Femur (tissue), 1 donor: ENCODE measurements around the gene STN1.
A peak's percentile ranks its signal among the peaks of the same experiment; 100 is the strongest.

Source experiments
- DNase-seq: peaks from one replicate; pipeline ENCODE4 v3.0.0-alpha.2; 2017

The STN1 gene

DNA sequence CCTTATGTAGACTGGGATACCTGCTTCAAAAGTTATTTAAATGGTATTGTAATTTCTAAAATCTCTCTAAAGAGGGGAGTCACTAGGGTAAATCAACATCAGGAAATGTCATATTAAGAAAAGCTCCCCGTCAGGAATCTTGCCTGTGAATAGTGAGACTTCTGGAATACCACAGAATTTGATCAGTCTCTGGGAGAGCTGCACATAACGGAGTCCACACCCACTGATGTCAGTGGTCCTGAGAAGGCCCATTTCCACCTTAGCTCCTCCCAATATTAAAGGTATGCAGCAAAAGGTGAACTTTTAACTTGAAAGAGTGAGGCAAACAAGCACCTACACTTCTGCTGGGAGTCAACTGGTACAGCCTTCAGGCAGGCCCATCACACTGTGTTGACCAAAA, 27.3 kb downstream of the STN1 start:
- DNase-seq, result no peak

DNA sequence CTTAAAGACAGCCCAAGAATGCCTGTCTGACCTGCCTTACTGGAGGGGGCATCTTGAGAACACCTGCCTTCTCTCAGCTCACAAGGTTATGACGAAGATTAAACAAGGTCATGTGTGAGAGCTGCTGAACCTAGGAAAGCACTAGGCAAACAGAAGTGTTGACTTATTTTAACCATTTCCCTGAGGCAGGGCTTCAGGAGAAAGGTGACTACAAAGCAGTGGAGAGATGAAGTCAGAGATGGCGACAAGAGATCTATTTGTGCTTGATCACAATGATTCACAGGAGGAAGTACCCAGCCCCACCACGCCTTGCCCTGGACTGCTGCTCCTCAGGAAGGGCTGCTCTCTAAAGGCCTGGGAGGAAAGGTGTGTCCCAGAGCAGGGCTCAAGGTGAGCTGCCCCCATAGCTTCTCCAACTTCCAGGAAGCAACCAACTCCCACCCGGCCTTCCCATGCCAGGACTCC, 27.8 kb downstream of the STN1 start:
- no peak for DNase-seq

DNA sequence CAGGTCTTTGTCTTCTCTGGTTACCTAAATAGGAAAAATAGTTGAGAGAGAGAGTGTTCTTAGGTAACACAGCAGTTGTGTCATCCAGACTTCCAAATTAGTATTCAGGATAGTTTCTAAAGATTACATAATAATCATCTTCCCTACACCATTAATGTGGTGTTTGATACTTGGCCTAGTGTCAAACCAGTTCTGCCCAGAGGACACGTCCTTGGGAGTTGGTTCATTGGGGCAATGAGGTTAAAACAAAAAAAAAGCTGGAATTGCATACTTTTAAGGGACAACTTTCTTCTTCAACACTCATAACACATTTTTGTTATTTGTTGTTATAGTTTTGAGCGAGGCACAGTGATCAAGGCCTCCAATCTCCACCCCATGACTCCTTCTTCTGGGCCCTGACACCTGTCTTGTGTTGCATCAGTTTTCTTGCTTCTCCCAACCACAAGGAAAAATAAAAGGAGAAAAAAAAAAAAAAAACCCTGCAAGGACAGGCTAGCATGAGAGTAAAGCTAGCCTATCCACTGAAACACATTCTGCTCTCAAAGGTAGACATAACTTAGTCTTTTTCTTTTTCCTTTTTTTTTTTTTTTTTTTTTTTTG, 28.8 kb downstream of the STN1 start:
- no peak for DNase-seq

DNA sequence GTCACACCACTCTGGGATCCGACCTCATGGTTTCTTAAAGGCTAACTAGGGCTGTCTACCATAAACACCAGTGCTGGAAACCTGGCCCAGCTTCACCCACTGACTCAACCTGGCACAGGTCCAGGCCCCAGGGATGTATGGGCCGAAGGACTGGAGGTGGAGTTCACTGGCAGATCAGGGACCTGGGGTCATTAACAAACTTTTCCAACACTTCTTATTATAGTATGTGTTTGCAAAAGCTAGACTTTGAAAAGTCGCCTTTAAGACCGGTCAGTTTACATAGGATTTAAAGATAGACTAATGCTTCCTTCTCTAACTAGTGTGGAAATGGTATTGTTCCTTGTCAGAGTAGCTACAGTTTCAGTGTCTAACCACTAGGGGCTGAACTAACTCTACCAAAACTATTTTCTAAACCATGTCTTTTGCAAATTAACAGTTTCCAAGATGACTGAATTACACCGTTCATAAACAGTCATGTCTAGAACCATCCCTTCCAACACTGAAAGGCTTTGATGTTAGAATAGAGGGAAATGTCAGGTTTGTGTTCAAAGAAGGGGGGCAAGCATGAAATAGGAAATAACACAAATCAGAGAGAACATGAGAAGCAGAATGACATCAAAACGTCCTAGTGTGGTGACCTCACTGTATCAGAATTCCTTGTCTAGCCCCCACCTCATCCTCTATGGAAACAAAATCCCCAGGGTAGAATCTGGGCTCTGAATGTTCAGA, 29.7 kb downstream of the STN1 start:
- DNase-seq, result peak; percentile 86

GRCh38 chr10:103885617-103886016, 32.4 kb downstream of the STN1 start:
- no peak for DNase-seq

GRCh38 chr10:103884681-103885139, 33.3 kb downstream of the STN1 start:
- DNase-seq, result peak; percentile 53

- DNase-seq, result no peak
These were observed 35.5 kb downstream of the STN1 start for GRCh38 chr10:103882285-103883007.

GRCh38 chr10:103881416-103882284, 36.3 kb downstream of the STN1 start:
- no peak for DNase-seq

GRCh38 chr10:103879831-103880230, 38.2 kb downstream of the STN1 start:
- DNase-seq, result no peak

DNA sequence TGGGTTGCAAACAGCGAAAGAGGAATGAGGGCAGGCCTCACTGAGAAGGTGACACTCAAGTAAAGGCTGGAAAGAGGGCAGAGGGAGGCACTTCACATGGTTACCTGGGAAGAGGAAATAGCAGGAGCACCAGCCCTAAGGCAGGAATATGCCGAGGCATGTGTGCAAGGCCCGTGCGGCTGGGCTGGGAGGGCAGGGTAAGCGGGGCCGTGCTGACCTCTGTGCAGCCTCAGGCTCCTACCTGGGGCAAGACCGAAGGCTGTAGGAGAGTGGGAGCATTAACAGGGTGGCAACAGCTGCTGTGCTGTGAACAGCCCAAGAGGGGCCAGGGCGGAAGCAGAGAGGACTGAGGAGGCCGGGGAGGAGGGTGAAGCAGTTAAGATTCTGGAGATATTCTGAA, 38.6 kb downstream of the STN1 start:
- no peak for DNase-seq

DNA sequence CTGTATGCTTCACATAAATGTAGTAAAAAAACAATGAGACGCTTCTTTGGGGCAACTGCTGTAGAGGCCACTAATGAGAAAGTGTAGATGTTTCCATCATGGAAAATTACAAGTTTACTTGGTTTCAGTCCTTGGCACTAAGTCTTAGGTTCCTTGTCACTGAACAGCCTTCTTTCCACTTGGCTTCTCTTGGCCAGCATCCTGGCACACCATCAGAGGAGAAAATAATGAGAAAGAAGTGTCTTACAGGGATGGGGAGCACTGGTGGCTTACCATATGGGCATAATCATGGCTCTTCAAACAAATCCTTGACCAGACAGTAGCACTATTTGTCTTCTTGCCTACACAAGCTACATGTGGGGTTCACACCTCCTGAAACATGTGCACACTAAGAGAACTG, 40.1 kb downstream of the STN1 start:
- no peak for DNase-seq

- no peak for DNase-seq
These were observed 41.8 kb downstream of the STN1 start for GRCh38 chr10:103876155-103876554.

GRCh38 chr10:103874730-103875129, 43.3 kb downstream of the STN1 start:
- DNase-seq, result no peak

DNA sequence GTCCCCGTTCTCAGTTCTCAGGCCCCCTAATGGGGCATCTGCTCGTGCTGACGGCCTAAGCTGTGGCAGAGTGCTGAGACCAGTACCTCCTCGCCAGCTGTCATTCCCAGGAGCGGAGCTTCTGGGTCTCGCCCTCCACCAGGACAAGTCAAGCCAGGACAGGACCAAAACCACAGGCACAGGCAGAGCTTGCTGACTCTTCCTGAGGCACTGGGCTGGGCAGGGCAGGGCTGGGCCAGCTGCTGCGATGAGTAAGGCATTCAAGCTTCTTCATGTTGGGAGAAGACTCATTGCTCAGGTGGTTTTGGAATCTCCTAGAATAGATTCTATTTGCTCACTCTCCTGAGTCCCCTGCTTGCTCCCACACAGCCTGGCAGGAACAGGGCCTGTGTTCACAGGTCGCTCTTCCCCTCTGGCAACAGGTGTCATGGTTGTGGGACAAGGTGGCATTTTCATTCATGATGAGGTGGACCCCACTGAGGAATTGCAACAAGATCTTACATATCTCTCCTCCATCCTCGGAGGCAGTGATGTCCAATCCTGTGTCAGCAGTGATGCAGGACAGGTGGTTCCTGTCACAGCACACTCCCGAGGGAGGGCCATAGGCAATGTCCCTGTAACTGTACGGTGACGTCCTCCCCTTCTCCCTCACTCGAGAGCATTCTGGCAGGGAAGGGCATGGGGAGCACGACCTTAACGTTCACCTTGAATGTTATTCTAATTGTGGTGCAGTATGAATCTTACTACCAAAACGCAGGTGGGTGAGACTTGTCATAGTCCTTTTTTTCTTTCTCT, 45.6 kb downstream of the STN1 start:
- no peak for DNase-seq

- no peak for DNase-seq
These were observed 47.0 kb downstream of the STN1 start for GRCh38 chr10:103871006-103871405.

GRCh38 chr10:103870516-103870915, 47.5 kb downstream of the STN1 start:
- DNase-seq, result no peak

GRCh38 chr10:103869336-103869735, 48.6 kb downstream of the STN1 start:
- no peak for DNase-seq

DNA sequence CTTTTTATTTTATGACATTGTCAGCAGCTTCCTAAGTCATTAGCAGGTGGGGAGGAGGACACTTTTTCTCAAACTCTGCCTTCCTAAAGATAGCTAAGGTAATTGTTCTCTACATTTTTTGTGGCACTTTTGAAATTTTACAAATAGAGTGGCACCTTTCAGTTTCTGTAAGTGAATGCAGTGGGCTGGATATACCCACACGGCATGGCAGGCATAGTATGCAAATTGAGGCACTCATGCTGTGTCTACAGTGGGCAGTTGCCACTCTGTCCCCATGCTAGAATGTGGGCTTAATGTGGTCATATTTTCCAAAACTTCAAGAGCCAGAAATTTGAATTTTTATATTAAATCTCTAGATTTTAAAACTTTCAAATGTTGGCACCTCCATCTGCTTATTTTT, 49.8 kb downstream of the STN1 start:
- no peak for DNase-seq

- no peak for DNase-seq
These were observed 56.5 kb downstream of the STN1 start for GRCh38 chr10:103861505-103861904.

- DNase-seq, result peak; percentile 84
These were observed 58.6 kb downstream of the STN1 start for GRCh38 chr10:103859161-103860086.

GRCh38 chr10:103858360-103858759, 59.6 kb downstream of the STN1 start:
- no peak for DNase-seq
